HK-2 (cell line): ENCODE measurements around the gene GPX3.

ENCODE experiments used
- DNase-seq: peaks from one replicate; pipeline ENCODE4 v3.0.0-alpha.2; 2018; ENCODE audit not compliant: unreplicated experiment

GPX3 gene

GRCh38 chr5:151034422-151035379 is 14.3 kb downstream of the GPX3 start:
- DNase-seq = no peak

GRCh38 chr5:151036556-151036955 is 16.2 kb downstream of the GPX3 start:
- no peak for DNase-seq

- DNase-seq = no peak
Measured at GRCh38 chr5:151037561-151038411, 17.4 kb downstream of the GPX3 start.

- no peak for DNase-seq
Measured at GRCh38 chr5:151038412-151038745, 18.0 kb downstream of the GPX3 start.

- no peak for DNase-seq
Measured at GRCh38 chr5:151038801-151039238, 18.4 kb downstream of the GPX3 start.

GRCh38 chr5:151039665-151040064 is 19.3 kb downstream of the GPX3 start:
- no peak for DNase-seq

- peak; percentile 43 for DNase-seq
Measured at GRCh38 chr5:151040211-151040747, 19.9 kb downstream of the GPX3 start.

GRCh38 chr5:151041577-151042268 is 21.3 kb downstream of the GPX3 start:
- DNase-seq = no peak

- DNase-seq = no peak
Measured at GRCh38 chr5:151042453-151043093, 22.2 kb downstream of the GPX3 start.

GRCh38 chr5:151047814-151048425 is 27.5 kb downstream of the GPX3 start:
- no peak for DNase-seq

GRCh38 chr5:151048526-151048925 is 28.1 kb downstream of the GPX3 start:
- no peak for DNase-seq

GRCh38 chr5:151051066-151051930 is 30.9 kb downstream of the GPX3 start:
- peak; percentile 55 for DNase-seq

GRCh38 chr5:151051931-151052608 is 31.7 kb downstream of the GPX3 start:
- no peak for DNase-seq

GRCh38 chr5:151052836-151053235 is 32.4 kb downstream of the GPX3 start:
- DNase-seq = no peak

GRCh38 chr5:151053796-151054462 is 33.5 kb downstream of the GPX3 start:
- no peak for DNase-seq

GRCh38 chr5:151054709-151055108 is 34.3 kb downstream of the GPX3 start:
- DNase-seq = no peak

- no peak for DNase-seq
Measured at GRCh38 chr5:151055336-151055735, 34.9 kb downstream of the GPX3 start.
